Loucy (cell line): ENCODE data around the gene CHMP4B.

Source experiments
- CTCF ChIP-seq: fragments of 200-600 bp; sonication (generic); conservative IDR thresholded peaks from 2 replicates; pipeline ENCODE4 v1.5.1; 2014; ENCODE audit warnings: mild to moderate bottlenecking, antibody characterized with exemption, low read length
- EZH2phosphoT487 ChIP-seq: fragments of 200-600 bp; IDR thresholded peaks from 2 replicates; pipeline ENCODE4 v1.6.1; 2018; ENCODE audit warnings: antibody characterized with exemption, mild to moderate bottlenecking, moderate library complexity, borderline replicate concordance

- TF ChIP-seq CTCF (no peak), EZH2phosphoT487 (no peak)
These were observed 27.9 kb upstream of the CHMP4B start for GRCh38 chr20:33783256-33783655.
